ENCODE measurements around the gene TMEM45A. TPM values are rescaled to one million over a fixed set of nuclear protein-coding genes. Genes with fewer than 3 reads are reported as not detected.

Gene TMEM45A
- total RNA-seq, 1 experiment from 2014 or later, result 0.11 TPM

DNA sequence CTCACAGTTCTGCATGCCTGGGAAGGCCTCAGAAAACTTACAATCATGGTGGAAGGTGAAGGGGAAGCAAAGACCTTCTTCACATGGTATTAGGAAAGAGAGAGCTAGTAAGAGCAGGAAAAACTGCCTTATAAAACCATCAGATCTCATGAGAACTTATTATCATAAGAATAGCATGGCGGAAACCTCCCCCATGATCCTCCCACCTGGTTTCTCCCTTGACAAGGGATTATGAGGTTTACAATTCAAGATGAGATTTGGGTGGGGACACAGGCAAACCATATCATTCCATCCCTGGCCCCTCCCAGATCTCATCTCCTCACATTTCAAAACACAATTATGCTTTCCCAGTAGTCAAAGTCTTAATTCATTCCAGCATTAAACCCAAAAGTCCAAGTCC lies 34.6 kb upstream of the TMEM45A start:
- Histone ChIP-seq H4K20me1 (ENCODE audit: insufficient read depth, low read depth, low read length) (no peaks in the 10 kb centered on the region), H3K9me2 (replicated peaks; ENCODE audit: insufficient read depth, low read length) (no peaks in the 10 kb centered on the region), H3K4me2 (ENCODE audit: low read depth, low read length, poor library complexity, severe bottlenecking) (no peak overlapping the region), H3K27ac (ENCODE audit: low read length) (no peak overlapping the region), H3K9me3 (ENCODE audit: low read length) (no peaks in the 10 kb centered on the region), H3K27me3 (ENCODE audit: low read length) (no peaks in the 10 kb centered on the region), H3K9ac (ENCODE audit: low read length) (no peak overlapping the region), H2AFZ (ENCODE audit: low read length) (no peak overlapping the region), H3K4me1 (ENCODE audit: low read length) (no peaks in the 10 kb centered on the region), H3K36me3 (ENCODE audit: insufficient read depth, low read length) (no peaks in the 10 kb centered on the region), H3K4me3 (ENCODE audit: low read length) (no peak overlapping the region), H3K79me2 (ENCODE audit: low read length) (no peaks in the 10 kb centered on the region)
- no peak for DNase-seq

DNA sequence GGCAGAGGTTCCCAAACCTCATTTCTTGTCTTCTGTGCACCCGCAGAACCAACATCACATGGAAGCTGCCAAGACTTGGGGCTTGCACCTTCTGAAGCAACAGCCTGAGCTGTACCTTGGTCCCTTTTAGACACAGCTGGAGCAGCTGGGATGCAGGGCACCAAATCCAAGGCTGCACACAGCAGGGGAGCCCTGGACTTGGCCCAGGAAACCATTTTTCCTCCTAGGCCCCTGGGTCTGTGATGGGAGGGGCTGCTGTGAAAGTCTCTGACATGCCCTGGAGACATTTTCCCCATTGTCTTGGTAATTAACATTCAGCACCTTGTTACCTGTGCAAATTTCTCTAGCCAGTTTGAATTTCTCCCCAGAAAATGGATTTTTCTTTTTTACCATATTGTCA lies 33.6 kb upstream of the TMEM45A start:
- no peaks in the 10 kb centered on the region for H3K9me2 ChIP-seq (replicated peaks; ENCODE audit: insufficient read depth, low read length)
- no peak overlapping the region for H3K4me2 ChIP-seq (ENCODE audit: low read depth, low read length, poor library complexity, severe bottlenecking)
- DNase-seq, result no peak
- no peaks in the 10 kb centered on the region for H3K4me1 ChIP-seq (ENCODE audit: low read length)
- no peak overlapping the region for H3K4me3 ChIP-seq (ENCODE audit: low read length)
- no peaks in the 10 kb centered on the region for H3K27me3 ChIP-seq (ENCODE audit: low read length)
- no peak overlapping the region for H2AFZ ChIP-seq (ENCODE audit: low read length)
- H3K27ac ChIP-seq (ENCODE audit: low read length), result no peak overlapping the region
- H3K36me3 ChIP-seq (ENCODE audit: insufficient read depth, low read length), result no peaks in the 10 kb centered on the region
- H4K20me1 ChIP-seq (ENCODE audit: insufficient read depth, low read depth, low read length), result no peaks in the 10 kb centered on the region
- H3K79me2 ChIP-seq (ENCODE audit: low read length), result no peaks in the 10 kb centered on the region
- H3K9me3 ChIP-seq (ENCODE audit: low read length), result no peaks in the 10 kb centered on the region
- no peak overlapping the region for H3K9ac ChIP-seq (ENCODE audit: low read length)

- H3K27ac ChIP-seq (ENCODE audit: low read length), result no peak overlapping the region
- H3K9me2 ChIP-seq (replicated peaks; ENCODE audit: insufficient read depth, low read length), result no peaks in the 10 kb centered on the region
- H3K4me3 ChIP-seq (ENCODE audit: low read length), result no peak overlapping the region
- peak; percentile 79 for DNase-seq
- H3K4me1 ChIP-seq (ENCODE audit: low read length), result peaks cover 4% of the 10 kb centered on the region; the same call in 1 of the 2 replicates
- no peak overlapping the region for H3K9ac ChIP-seq (ENCODE audit: low read length)
- H3K4me2 ChIP-seq (ENCODE audit: low read depth, low read length, poor library complexity, severe bottlenecking), result no peak overlapping the region
- no peaks in the 10 kb centered on the region for H3K79me2 ChIP-seq (ENCODE audit: low read length)
- no peaks in the 10 kb centered on the region; the same call in 1 of the 2 replicates for H3K27me3 ChIP-seq (ENCODE audit: low read length)
- no peaks in the 10 kb centered on the region for H4K20me1 ChIP-seq (ENCODE audit: insufficient read depth, low read depth, low read length)
- no peaks in the 10 kb centered on the region; the same call in 1 of the 2 replicates for H3K9me3 ChIP-seq (ENCODE audit: low read length)
- no peaks in the 10 kb centered on the region for H3K36me3 ChIP-seq (ENCODE audit: insufficient read depth, low read length)
- no peak overlapping the region for H2AFZ ChIP-seq (ENCODE audit: low read length)
Measured at GRCh38 chr3:100463002-100463401, 29.4 kb upstream of the TMEM45A start.

GRCh38 chr3:100463646-100464155 lies 28.7 kb upstream of the TMEM45A start:
- Histone ChIP-seq H3K4me2 (ENCODE audit: low read depth, low read length, poor library complexity, severe bottlenecking) (no peak overlapping the region), H3K4me3 (ENCODE audit: low read length) (no peak overlapping the region), H3K36me3 (ENCODE audit: insufficient read depth, low read length) (no peaks in the 10 kb centered on the region), H3K9ac (ENCODE audit: low read length) (no peak overlapping the region), H3K79me2 (ENCODE audit: low read length) (no peaks in the 10 kb centered on the region), H3K9me3 (ENCODE audit: low read length) (no peaks in the 10 kb centered on the region; the same call in 1 of the 2 replicates), H2AFZ (ENCODE audit: low read length) (no peak overlapping the region), H3K4me1 (ENCODE audit: low read length) (peaks cover 4% of the 10 kb centered on the region; the same call in 1 of the 2 replicates), H3K27me3 (ENCODE audit: low read length) (no peaks in the 10 kb centered on the region; the same call in 1 of the 2 replicates), H4K20me1 (ENCODE audit: insufficient read depth, low read depth, low read length) (no peaks in the 10 kb centered on the region), H3K9me2 (replicated peaks; ENCODE audit: insufficient read depth, low read length) (no peaks in the 10 kb centered on the region), H3K27ac (ENCODE audit: low read length) (no peak overlapping the region)
- DNase-seq, result no peak

- no peak overlapping the region for H3K4me3 ChIP-seq (ENCODE audit: low read length)
- no peak overlapping the region for H3K27ac ChIP-seq (ENCODE audit: low read length)
- H4K20me1 ChIP-seq (ENCODE audit: insufficient read depth, low read depth, low read length), result no peaks in the 10 kb centered on the region
- no peaks in the 10 kb centered on the region for H3K79me2 ChIP-seq (ENCODE audit: low read length)
- peaks cover 4% of the 10 kb centered on the region; the same call in 1 of the 2 replicates for H3K4me1 ChIP-seq (ENCODE audit: low read length)
- peak overlapping the region; percentile 21; the same call in 1 of the 2 replicates for H3K9ac ChIP-seq (ENCODE audit: low read length)
- H3K9me3 ChIP-seq (ENCODE audit: low read length), result no peaks in the 10 kb centered on the region; the same call in 1 of the 2 replicates
- no peaks in the 10 kb centered on the region; the same call in 1 of the 2 replicates for H3K27me3 ChIP-seq (ENCODE audit: low read length)
- no peak overlapping the region for H3K4me2 ChIP-seq (ENCODE audit: low read depth, low read length, poor library complexity, severe bottlenecking)
- H3K36me3 ChIP-seq (ENCODE audit: insufficient read depth, low read length), result no peaks in the 10 kb centered on the region
- H2AFZ ChIP-seq (ENCODE audit: low read length), result no peak overlapping the region
- no peaks in the 10 kb centered on the region for H3K9me2 ChIP-seq (replicated peaks; ENCODE audit: insufficient read depth, low read length)
- no peak for DNase-seq
Measured at GRCh38 chr3:100465892-100466777, 26.3 kb upstream of the TMEM45A start.

GRCh38 chr3:100467133-100467532 lies 25.3 kb upstream of the TMEM45A start:
- H3K4me3 ChIP-seq (ENCODE audit: low read length), result no peak overlapping the region
- no peaks in the 10 kb centered on the region for H4K20me1 ChIP-seq (ENCODE audit: insufficient read depth, low read depth, low read length)
- H3K27ac ChIP-seq (ENCODE audit: low read length), result no peak overlapping the region
- H3K9ac ChIP-seq (ENCODE audit: low read length), result no peak overlapping the region
- H3K36me3 ChIP-seq (ENCODE audit: insufficient read depth, low read length), result no peaks in the 10 kb centered on the region
- H3K9me3 ChIP-seq (ENCODE audit: low read length), result no peaks in the 10 kb centered on the region; the same call in 1 of the 2 replicates
- H3K27me3 ChIP-seq (ENCODE audit: low read length), result no peaks in the 10 kb centered on the region; the same call in 1 of the 2 replicates
- DNase-seq, result no peak
- H2AFZ ChIP-seq (ENCODE audit: low read length), result no peak overlapping the region
- no peaks in the 10 kb centered on the region for H3K79me2 ChIP-seq (ENCODE audit: low read length)
- H3K4me2 ChIP-seq (ENCODE audit: low read depth, low read length, poor library complexity, severe bottlenecking), result no peak overlapping the region
- H3K4me1 ChIP-seq (ENCODE audit: low read length), result peaks cover 4% of the 10 kb centered on the region; the same call in 1 of the 2 replicates
- no peaks in the 10 kb centered on the region for H3K9me2 ChIP-seq (replicated peaks; ENCODE audit: insufficient read depth, low read length)

- Histone ChIP-seq H3K4me3 (ENCODE audit: low read length) (no peak overlapping the region), H3K9ac (ENCODE audit: low read length) (no peak overlapping the region), H3K27me3 (ENCODE audit: low read length) (no peaks in the 10 kb centered on the region; the same call in 1 of the 2 replicates), H3K27ac (ENCODE audit: low read length) (no peak overlapping the region), H3K4me1 (ENCODE audit: low read length) (peaks cover 4% of the 10 kb centered on the region; the same call in 1 of the 2 replicates), H3K9me3 (ENCODE audit: low read length) (no peaks in the 10 kb centered on the region; the same call in 1 of the 2 replicates), H3K79me2 (ENCODE audit: low read length) (no peaks in the 10 kb centered on the region), H3K4me2 (ENCODE audit: low read depth, low read length, poor library complexity, severe bottlenecking) (no peak overlapping the region), H4K20me1 (ENCODE audit: insufficient read depth, low read depth, low read length) (no peaks in the 10 kb centered on the region), H3K9me2 (replicated peaks; ENCODE audit: insufficient read depth, low read length) (no peaks in the 10 kb centered on the region), H3K36me3 (ENCODE audit: insufficient read depth, low read length) (no peaks in the 10 kb centered on the region), H2AFZ (ENCODE audit: low read length) (no peak overlapping the region)
- no peak for DNase-seq
Measured at GRCh38 chr3:100468676-100469075, 23.7 kb upstream of the TMEM45A start.

DNA sequence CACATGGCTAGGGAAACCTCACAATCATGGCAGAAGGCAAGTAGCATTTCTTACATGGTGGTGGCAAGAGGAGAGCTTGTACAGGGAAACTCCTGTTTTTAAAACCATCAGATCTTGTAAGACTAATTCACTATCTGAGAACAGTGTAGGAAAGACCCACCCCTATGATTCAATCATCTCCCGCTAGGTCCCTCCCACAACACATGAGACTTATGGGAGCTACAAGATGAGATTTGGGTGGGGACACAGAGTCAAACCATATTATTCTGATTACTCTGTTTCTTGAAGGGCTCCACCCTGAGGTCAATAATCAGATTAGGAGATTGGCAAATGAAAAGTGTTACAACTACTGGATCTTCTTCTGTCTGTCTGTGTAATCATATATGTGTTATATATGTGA lies 21.5 kb upstream of the TMEM45A start:
- Histone ChIP-seq H3K27ac (ENCODE audit: low read length) (no peak overlapping the region), H3K9ac (ENCODE audit: low read length) (no peak overlapping the region), H3K4me1 (ENCODE audit: low read length) (peaks cover 2% of the 10 kb centered on the region; the same call in 1 of the 2 replicates), H3K79me2 (ENCODE audit: low read length) (no peaks in the 10 kb centered on the region), H3K27me3 (ENCODE audit: low read length) (no peaks in the 10 kb centered on the region; the same call in 1 of the 2 replicates), H3K36me3 (ENCODE audit: insufficient read depth, low read length) (no peaks in the 10 kb centered on the region), H3K9me2 (replicated peaks; ENCODE audit: insufficient read depth, low read length) (no peaks in the 10 kb centered on the region), H3K4me3 (ENCODE audit: low read length) (no peak overlapping the region), H3K4me2 (ENCODE audit: low read depth, low read length, poor library complexity, severe bottlenecking) (no peak overlapping the region), H2AFZ (ENCODE audit: low read length) (no peak overlapping the region), H3K9me3 (ENCODE audit: low read length) (no peaks in the 10 kb centered on the region; the same call in 1 of the 2 replicates), H4K20me1 (ENCODE audit: insufficient read depth, low read depth, low read length) (no peaks in the 10 kb centered on the region)
- no peak for DNase-seq

Measured in Karpas-422 (cell line).